ENCODE measurements around the gene ZNF446.
"Not testable (repeated sequence)": the region's sequence is repeated elsewhere in the genome, so short reads cannot be mapped to it uniquely, and the experiment has no call there.

The ZNF446 gene

DNA sequence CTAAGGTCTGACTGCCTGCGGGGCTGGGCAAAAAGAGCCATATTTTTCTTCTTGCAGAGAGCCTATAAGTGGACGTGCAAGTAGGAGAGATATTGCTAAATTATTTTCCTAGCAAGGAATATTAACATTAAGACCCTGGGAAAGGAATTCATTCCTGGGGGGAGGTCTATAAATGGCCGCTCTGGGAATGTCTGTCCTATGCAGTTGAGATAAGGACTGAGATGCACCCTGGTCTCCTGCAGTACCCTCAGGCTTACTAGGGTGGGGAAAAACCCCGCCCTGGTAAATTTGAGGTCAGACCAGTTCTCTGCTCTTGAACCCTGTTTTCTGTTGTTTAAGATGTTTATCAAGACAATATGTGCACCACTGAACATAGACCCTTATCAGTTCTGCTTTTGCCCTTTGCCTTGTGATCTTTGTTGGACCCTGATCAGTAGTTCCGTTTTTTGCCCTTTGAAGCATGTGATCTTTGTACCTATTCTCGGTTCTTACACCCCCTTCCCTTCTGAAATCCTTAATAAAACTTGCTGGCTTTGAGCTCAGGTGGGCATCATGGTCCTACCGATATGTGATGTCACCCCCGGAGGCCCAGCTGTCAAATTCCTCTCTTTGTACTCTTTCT lies 31.6 kb downstream of the ZNF446 start:
- DNase-seq = not testable (repeated sequence)

GRCh38 chr19:58509731-58510083 lies 33.6 kb downstream of the ZNF446 start:
- no peak for DNase-seq

DNA sequence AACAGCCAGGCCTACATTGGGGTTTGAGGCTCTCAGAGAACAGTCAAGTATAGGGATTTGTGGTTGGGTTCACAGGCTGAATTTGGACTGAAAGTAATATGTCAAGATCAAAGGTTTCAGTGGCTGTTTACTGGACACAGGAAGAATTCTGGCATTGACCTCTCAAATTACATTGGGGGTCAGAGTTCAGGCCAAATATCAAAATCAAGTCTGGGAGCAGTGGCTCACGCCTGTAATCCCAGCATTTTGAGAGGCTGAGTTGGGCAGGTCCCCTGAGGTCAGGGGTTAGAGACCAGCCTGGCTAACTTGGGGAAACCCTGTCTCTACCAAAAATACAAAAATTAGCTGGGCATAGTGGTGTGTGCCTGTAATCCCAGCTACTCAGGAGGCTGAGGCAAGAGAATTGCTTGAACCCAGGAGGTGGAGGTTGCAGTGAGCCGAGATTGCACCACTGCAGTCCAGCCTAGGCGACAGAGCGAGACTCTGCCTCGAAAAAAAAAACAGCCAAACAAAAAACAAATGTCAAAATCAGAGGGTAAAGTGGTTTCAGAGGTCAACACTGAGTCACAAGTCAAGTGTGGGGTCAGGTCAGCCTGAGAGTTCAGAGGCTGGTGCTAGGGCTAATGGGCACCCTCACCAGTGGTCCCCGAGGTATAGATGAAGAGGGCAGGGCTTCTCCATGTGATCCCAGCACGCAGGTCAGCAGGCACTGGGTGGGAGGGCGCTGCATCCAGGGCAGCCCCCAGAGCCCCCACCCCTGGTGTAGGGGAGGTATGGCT lies 34.1 kb downstream of the ZNF446 start:
- DNase-seq = no peak

DNA sequence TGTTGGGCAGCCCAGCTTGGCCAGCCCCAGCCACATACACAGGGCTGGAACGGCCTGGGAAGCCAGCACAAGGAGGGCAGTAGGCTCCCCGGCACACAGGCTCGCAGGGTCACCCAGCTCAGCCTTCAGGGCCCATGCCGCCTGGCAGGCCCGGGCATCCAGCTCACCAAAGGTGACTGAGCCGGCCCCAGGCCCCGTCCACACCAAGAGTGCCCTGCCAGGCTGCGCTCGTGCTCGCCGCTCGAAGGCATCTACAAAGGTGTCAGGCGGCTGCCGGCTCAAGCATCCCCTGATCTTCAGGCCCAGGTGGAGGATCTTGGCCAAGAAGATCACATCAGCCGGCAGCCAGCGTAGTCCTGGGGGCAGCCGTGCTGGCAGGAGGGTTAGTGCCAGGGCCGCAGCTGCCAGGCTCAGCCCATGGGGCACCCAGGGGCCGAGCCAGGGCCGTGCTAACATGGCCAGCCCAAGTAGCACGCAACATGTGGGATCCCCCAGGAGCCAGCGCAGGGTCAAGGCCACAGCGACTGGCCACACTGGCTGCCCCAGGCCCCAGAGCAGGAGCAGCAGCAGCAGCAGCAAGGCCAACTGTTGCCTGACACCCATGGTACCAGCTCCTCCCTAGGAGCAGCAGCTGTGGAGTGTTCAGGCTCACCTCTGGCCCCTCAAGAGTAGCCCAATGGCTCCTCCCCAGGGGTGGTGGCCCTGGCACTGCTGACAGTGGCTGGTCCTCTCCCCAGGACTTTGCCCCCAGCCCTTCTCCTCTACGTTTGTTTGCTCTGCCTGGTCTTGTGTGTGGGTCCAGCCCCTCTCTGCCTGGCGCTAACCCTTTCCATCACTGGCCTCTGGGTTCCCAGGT lies 35.4 kb downstream of the ZNF446 start, which contains the start of gene SLC27A5:
TSS of gene SLC27A5 (minus strand) at position 640 of the 856 bp plus-strand sequence. CDS start at position 603, 37 bp downstream.
- no peak for DNase-seq

GRCh38 chr19:58513213-58513693 lies 37.1 kb downstream of the ZNF446 start:
- peak in 1 of 3 experiments; percentile 30 for DNase-seq

DNA sequence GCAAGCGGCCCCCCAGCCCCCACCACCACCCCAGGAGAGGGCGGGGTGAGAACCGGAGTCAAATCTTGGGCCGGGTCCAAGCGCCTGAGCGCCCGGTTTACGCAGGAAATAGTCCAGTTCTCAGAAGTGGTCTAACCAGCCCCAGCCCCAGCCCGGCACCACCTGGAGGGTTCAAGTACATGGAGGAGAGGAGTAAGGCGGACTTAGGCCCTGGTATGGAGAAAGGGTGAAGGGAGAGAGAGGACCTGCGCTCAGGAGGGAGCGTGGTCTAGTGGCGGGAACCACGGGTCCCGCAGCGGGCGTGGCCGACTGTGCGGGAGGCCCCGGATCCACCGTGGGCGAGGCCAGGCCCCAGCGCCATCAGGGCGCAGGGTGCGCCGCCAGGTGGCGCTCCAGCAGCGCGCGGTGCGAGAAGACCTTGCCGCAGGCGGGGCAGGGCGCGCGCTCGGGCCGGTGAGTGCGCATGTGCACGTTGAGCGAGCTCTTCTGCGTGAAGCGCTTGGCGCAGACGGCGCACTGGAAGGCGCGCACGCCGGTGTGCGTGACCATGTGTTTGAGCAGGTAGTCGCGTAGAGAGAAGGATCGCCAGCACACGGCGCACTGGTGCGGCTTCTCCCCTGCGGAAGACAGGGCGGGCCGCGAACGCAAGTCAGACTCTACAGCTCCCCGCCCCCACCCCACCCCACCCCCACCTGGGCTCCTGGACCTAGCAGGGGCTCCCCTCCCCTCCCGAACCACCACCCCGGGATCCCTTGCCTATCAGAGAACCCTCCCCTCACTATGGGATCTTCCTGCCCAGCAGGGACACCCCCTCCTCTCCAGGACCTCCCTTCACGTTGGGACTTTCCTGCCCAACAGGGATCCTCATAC lies 37.8 kb downstream of the ZNF446 start:
- DNase-seq = peak; percentile 86 to 97 (median 89)

DNA sequence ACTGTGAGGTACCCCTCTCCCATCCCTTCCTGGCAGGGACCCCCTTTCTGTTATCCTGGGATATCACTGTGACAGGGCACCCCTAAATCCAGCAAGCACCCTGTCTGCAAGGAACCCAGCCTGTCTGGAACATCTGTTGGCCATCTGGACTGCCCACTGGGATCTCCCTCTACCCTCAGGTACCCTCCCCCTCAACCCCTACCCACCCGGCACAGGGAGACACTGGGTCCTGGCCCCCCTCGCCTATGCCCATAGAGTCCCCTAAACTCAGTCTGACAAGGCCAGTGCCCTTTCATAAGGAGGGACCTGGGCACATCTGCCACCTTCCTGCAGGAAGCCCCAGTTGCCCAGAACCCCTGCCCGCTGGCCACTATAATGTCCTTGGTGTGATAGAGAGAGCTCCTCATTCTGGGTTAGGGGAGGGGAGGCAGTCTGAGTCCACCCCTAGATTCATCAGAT lies 38.4 kb downstream of the ZNF446 start:
- DNase-seq = no peak

GRCh38 chr19:58515259-58515658 lies 39.1 kb downstream of the ZNF446 start:
- no peak for DNase-seq

GRCh38 chr19:58516246-58516836 lies 40.2 kb downstream of the ZNF446 start:
- no peak for DNase-seq

GRCh38 chr19:58516964-58517833 lies 41.0 kb downstream of the ZNF446 start:
- no peak for DNase-seq

GRCh38 chr19:58518256-58519086 lies 42.3 kb downstream of the ZNF446 start:
- DNase-seq = peak in 1 of 3 experiments; percentile 44

DNA sequence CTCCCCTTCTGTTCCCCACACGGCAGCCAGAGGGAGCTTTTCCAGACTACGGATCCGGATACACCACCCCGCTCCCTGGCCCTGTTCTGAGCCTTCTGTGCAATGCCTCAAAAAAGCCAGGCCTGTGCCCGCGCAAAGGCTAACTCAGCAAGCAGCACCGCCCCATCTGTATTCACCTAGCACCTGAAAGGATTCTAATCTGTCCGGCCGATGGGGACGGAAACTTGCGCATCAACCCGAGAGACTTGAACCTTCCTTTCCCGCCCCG lies 42.9 kb downstream of the ZNF446 start:
- peak; percentile 57 to 87 (median 82) for DNase-seq

DNA sequence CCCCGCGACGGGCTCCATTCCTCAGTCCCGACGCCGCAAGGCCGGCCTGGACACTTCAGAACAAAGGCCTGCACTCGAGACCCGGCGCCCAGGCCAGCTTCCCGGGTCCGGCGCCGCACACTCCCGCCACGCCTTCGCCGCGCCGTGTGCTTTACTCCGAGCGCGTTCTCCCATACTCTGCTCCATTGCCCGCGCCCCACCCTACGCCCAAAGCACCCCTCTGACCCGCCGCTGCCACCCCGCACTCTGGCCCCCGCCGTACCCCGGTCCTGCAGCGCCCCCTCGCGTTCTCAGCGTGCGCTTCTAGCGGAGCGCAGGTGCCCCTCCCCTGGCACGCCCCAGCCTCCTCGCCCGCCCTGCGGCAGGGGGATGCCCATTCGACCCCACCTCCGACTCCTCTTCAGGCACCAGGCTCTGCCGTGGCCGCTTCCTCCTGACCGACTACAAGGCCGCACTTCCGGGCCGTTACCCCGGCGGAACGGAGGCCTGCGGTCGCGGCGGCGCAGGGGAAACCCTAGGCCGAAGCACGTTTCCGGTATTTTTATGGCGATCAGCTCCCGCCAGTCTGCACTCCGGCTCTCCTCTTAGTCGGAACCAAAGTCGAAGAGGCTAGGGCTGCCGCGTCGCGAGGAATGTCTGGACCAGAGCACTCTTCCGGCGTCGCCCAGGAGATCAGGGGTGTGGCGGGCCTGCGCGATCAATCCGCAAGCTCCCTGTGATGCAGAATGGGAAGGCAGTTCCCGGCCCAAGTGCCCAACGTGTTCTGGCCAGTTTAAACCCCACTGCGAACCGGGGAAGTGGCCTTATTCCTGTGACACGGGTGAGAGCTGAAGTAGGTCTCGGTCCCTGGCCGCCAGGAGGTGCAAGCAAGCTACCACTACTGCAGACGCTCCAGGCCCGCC lies 43.5 kb downstream of the ZNF446 start, which contains the start of gene ZBTB45:
TSS of gene ZBTB45 (minus strand) at position 456 of the 902 bp plus-strand sequence. CDS start 2,137 bp downstream, outside the sequence.
- DNase-seq = peak; percentile 93 to 97 (median 97)

GRCh38 chr19:58520257-58520599 lies 44.1 kb downstream of the ZNF446 start:
- no peak for DNase-seq

DNA sequence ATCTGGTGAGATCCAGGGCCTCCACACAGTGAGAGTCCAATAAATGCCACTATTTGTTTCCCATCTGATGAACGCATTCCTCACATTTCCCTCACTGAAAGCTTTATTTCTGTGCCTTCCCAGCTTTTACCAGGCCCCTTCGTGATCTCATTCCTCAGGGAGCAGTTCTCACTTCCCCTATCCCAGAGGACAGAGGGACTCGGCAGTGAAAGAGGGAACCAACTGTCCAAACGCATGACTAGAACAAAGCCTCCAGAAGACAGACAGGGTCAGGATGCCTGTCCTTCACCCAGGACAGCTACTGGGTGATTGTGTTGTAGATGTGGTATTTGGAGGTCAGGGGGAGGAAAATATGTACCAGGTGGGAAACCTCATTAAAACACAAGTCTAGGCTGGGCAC lies 45.5 kb downstream of the ZNF446 start:
- no peak for DNase-seq

DNA sequence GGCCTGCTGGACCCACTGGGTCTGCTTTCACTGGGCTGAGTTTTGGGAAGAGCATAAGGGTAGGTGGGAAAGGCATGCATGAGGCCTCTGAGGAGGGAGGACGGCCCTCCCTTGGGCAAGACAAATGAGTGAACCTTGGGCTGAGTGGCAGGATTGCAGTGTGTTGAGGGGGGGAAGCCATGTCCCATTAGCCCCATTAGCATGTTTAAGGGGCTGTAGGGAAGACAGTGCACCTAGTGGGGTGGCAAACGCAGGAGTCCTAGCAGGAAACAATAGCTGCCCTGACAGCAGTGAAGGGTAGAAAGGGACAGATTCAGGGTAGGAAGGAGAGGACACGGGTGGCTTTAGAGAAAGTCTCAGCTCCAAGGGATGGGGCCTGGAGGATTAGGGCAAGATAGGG lies 46.6 kb downstream of the ZNF446 start:
- DNase-seq = no peak

DNA sequence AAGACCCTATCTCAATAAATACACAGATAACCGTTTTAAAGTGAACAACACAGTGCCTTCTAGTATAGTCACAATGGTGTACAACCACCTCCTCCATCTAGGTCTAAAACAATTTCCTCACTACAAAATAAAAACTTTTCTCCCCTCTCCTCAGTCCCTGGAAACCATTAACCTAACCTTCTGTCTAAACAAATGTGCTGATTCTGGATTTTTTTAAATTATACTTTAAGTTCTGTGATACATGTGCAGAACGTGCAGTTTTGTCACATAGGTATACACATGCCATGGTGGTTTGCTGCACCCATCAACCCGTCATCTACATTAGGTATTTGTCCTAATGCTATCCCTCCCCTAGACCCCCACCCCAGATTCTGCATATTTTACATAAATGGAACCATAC lies 53.3 kb downstream of the ZNF446 start:
- no peak for DNase-seq

Measured in NCI-H1417 (cell line).